Astrocyte of the cerebellum (primary cell): ENCODE measurements around the gene ITGB2.

Experiments
- DNase-seq: peaks from one replicate; pipeline ENCODE4 v3.0.0-alpha.2; 2011; ENCODE audit warnings: low read depth
- H3K4me3 ChIP-seq: 2 replicates; pipeline ENCODE4 v1.5.1; 2011; ENCODE audit warnings: mild to moderate bottlenecking, low read depth, low read length, moderate library complexity
- CTCF ChIP-seq: IDR thresholded peaks from 2 replicates; pipeline ENCODE4 v1.5.1; 2012; ENCODE audit warnings: low read length, low read depth, moderate library complexity, mild to moderate bottlenecking; ENCODE audit errors: missing control alignments
- in situ Hi-C: cut with HindIII; loops from 2 replicates; pipeline ENCODE4 v1.10.0; 2017; ENCODE audit warnings: low sequenced_read_pairs

Gene ITGB2

GRCh38 chr21:44862869-44863685 lies 57.6 kb downstream of the ITGB2 start:
- in situ Hi-C loops, result no loop called here
- no peak for TF ChIP-seq CTCF
- no peak for DNase-seq
- H3K4me3 ChIP-seq, result no peak overlapping the region

DNA sequence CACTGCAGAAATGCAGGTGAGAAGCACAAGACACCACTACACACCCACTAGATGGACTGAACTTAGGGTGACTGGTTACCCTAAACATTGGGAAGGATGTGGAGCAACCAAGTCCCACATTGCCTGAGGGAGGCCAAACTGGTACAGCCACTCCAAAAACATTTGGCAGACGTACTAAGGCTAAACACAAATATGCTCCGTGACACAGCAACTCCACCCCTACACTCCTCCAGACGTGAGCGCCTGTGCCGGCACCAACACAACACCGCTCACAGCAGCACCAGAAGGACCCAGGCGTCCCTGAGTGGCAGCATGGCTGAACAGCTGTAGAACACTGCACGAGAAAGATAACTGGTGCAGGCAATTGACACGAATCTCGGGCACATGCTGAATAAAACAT lies 61.9 kb downstream of the ITGB2 start:
- no peak for TF ChIP-seq CTCF
- no peak for DNase-seq

DNA sequence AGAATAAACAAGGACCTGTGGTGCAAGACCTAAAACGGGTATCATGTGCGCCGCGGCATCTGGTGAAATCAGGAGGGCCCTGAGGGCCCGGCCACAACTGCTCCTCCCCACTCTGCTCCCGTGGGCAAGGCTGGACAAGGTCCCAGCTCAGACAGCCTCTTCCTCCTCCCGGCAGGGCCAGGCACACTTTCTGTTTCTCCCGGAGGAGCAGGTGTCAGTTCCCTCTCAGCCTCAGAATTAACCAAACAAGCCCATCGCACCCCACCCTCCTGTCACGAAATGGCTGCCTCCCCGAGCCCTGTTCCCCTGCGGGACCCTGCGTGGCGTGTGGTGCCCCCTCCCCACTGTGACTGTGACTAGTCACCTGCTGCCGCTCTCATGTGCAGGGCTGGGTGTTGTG lies 62.4 kb downstream of the ITGB2 start:
- H3K4me3 ChIP-seq, result no peak overlapping the region
- DNase-seq, result no peak
- no peak for TF ChIP-seq CTCF
- in situ Hi-C loops, result no loop called here

More for the DNA sequence above, 61.9 kb downstream of the ITGB2 start:
- in situ Hi-C loops, result no loop called here
- H3K4me3 ChIP-seq, result no peak overlapping the region

- no peak for DNase-seq
- TF ChIP-seq CTCF, result no peak
- no peak overlapping the region for H3K4me3 ChIP-seq
- in situ Hi-C loops, result no loop called here
Observed at GRCh38 chr21:44857127-44857892, 63.4 kb downstream of the ITGB2 start.

DNA sequence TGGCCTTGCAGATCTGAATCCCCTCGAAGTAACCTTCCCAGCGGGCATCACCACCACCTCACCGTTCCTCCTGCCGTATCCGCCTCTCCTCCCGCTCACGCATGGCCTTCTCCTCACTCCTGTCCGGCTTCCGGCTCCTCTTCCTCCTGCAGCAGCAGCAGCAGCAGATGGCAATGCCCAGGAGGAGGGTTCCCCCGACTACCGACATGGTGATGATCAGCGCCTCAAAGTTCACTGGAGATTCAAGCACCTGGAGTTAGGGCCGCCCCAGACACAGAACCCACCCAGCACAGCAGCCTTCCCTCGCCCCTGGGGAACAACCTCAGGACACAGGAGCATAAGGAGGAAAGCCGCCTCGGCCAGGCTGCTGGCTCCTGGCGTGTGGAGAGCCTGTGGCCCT lies 64.6 kb downstream of the ITGB2 start:
- in situ Hi-C loops, result no loop called here
- no peak for TF ChIP-seq CTCF
- no peak overlapping the region for H3K4me3 ChIP-seq
- DNase-seq, result no peak

DNA sequence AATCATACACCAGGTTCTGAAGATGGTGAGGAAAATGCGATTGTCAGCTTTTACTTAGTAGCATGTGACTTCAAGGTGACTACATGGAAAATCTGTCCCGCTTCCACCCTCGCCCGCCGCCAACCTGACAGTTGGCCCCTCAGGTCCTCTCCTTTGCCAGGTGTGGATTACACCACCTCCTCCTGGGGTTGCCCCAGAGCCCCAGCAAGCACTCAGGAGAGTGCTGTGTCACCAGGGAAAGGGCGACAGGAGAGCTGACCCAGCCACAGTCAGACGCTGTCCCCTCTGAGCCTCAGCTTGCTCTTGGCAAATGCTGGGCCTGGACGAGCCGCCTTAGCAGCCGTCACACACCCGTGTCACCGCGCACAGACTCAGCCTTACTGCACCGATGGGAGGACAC lies 65.1 kb downstream of the ITGB2 start:
- in situ Hi-C loops, result no loop called here
- no peak for DNase-seq
- no peak for TF ChIP-seq CTCF
- no peak overlapping the region for H3K4me3 ChIP-seq
